Uterus (tissue), 2 donors: Measurements from ENCODE around the gene SNAPC4.

Experiments used
- POLR2A ChIP-seq, 2 donors: fragments of 450-650 bp; IDR thresholded peaks; one replicate each; pipeline ENCODE4 v1.6.1; 2016; ENCODE audit warnings: antibody characterized with exemption in 2 of 2, mild to moderate bottlenecking in 1 of 2, moderate library complexity in 1 of 2
- TF ChIP-seq, protein P1 (sequence below), 4 experiments: fragments of 200-600 bp in 2 of 4; fragments of 450-650 bp in 2 of 4; sonication (generic) in 2 of 4; IDR thresholded peaks; one replicate each; pipeline ENCODE4 v1.5.1; 2016 to 2019; ENCODE audit warnings: antibody characterized with exemption in 4 of 4, mild to moderate bottlenecking in 2 of 4, moderate library complexity in 1 of 4

DNA sequence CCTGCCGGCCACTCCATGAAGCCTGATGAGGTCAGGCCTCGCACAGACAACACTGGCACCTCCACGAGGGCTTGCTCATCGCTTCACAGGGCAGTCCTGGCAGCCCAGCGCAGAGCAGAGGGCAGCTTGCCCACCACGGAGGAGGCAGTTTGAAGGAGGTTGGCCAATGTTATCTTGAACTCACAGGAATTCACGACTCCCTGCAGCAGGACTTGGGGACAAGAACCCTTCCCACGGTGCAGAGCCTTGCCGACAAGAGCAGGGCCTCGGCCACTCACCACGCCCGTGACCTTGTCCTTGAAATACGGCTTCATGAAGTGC, 5.0 kb downstream of the SNAPC4 start:
- TF ChIP-seq, protein P1, sequence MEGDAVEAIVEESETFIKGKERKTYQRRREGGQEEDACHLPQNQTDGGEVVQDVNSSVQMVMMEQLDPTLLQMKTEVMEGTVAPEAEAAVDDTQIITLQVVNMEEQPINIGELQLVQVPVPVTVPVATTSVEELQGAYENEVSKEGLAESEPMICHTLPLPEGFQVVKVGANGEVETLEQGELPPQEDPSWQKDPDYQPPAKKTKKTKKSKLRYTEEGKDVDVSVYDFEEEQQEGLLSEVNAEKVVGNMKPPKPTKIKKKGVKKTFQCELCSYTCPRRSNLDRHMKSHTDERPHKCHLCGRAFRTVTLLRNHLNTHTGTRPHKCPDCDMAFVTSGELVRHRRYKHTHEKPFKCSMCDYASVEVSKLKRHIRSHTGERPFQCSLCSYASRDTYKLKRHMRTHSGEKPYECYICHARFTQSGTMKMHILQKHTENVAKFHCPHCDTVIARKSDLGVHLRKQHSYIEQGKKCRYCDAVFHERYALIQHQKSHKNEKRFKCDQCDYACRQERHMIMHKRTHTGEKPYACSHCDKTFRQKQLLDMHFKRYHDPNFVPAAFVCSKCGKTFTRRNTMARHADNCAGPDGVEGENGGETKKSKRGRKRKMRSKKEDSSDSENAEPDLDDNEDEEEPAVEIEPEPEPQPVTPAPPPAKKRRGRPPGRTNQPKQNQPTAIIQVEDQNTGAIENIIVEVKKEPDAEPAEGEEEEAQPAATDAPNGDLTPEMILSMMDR (IDR thresholded peaks at IDR 0.05): no peak
- TF ChIP-seq POLR2A (IDR thresholded peaks at IDR 0.05): no peak
